Measurements from ENCODE around the gene TMEM94.

DNA sequence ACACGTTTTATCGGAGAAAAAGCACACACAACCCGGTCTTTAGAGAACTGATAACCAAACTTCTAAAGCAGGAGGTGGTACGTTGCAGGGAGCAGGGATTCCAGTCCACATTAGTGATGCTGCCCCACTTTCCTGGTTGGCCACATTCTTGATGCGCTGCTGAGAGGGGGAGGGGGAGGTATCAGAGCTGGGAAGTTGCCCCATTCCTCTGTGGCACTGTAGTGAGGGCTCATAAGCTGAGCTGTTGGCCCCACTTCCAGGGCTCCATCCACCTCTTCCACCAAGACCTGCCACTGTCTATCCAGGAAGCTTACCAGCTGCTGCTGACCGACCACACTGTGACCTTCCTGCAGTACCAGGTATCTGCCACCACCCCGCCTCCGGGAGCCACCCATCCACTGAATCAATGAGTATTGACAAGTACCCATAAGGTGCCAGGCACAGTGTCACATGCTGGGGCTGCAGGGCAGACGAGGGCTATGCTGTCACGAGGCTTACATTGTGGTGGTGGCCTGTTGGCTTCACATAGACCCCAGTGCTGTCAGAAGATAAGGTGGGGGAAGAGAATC lies 60.9 kb downstream of the TMEM94 start:
- TF ChIP-seq TAF1 (IDR thresholded peaks at IDR 0.05; ENCODE audit: low read depth, low read length) (no peak), POLR2AphosphoS5 (IDR thresholded peaks at IDR 0.05; ENCODE audit: low read depth, low read length) (no peak), POLR2A (IDR thresholded peaks at IDR 0.05; ENCODE audit: low read depth, low read length) (no peak), SPI1 (IDR thresholded peaks at IDR 0.05; ENCODE audit: low read depth, low read length) (no peak)

Measured in GM12891 (cell line).